Measurements from ENCODE around the gene COMT.

DNA sequence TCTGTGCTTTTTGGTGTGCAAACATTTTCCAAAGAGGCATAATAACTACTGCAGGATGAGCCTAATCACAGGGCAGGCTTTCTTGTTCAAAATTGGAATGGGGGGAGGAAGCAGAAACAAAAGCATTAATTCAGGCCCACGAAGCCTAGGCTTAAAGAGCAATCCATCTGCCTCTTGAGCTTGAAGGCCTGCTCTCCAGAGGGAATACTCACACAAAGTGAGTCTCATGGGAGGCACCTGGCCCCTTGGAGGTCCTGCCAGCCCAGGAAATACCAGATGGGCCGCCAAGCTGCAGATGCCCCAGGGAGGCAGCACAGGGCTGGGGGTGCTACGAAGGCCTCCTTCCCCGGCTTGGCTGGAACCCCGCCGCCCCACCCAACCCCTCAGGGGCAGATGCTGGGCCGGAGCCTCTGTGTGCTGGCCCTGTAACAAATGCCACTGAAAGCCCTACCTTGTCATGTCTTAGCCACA, 39.3 kb upstream of the COMT start:
- TF ChIP-seq EP300 (IDR thresholded peaks at IDR 0.05) (no peak), POLR2AphosphoS5 (IDR thresholded peaks at IDR 0.05) (no peak)
- TF ChIP-seq, protein P1, sequence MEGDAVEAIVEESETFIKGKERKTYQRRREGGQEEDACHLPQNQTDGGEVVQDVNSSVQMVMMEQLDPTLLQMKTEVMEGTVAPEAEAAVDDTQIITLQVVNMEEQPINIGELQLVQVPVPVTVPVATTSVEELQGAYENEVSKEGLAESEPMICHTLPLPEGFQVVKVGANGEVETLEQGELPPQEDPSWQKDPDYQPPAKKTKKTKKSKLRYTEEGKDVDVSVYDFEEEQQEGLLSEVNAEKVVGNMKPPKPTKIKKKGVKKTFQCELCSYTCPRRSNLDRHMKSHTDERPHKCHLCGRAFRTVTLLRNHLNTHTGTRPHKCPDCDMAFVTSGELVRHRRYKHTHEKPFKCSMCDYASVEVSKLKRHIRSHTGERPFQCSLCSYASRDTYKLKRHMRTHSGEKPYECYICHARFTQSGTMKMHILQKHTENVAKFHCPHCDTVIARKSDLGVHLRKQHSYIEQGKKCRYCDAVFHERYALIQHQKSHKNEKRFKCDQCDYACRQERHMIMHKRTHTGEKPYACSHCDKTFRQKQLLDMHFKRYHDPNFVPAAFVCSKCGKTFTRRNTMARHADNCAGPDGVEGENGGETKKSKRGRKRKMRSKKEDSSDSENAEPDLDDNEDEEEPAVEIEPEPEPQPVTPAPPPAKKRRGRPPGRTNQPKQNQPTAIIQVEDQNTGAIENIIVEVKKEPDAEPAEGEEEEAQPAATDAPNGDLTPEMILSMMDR (IDR thresholded peaks at IDR 0.05), result no peak

All from upper lobe of left lung (tissue), 4 donors.